Measurements from ENCODE around the gene IFI16. TPM values are rescaled to one million over a fixed set of nuclear protein-coding genes. Genes with fewer than 3 reads are reported as not detected.

The IFI16 gene
- total RNA-seq, 1 experiment from 2014 or later, result 31.3 TPM

GRCh38 chr1:159091180-159091560, 81.5 kb downstream of the IFI16 start:
- no peaks in the 10 kb centered on the region for H3K79me2 ChIP-seq (ENCODE audit: low read depth)
- H3K4me1 ChIP-seq (replicated peaks; ENCODE audit: insufficient read depth), result no peaks in the 10 kb centered on the region
- no peak overlapping the region for H3K27ac ChIP-seq
- intact Hi-C loops (cut with micrococcal nuclease; ENCODE audit: unreplicated experiment), result no loop called here
- no TSS peak for BruUV-seq (replicated peaks)
- H3K36me3 ChIP-seq (ENCODE audit: low read depth), result no peaks in the 10 kb centered on the region
- no peaks in the 10 kb centered on the region for H3K9me2 ChIP-seq (ENCODE audit: insufficient read depth)
- DNase-seq, result no peak
- no peak overlapping the region for H3K4me3 ChIP-seq
- POLR2A ChIA-PET (ENCODE audit: unreplicated experiment), result no interaction called here
- no peaks in the 10 kb centered on the region for H4K20me1 ChIP-seq (ENCODE audit: insufficient read depth)
- H3K4me2 ChIP-seq, result no peak overlapping the region
- no peaks in the 10 kb centered on the region for H3F3A ChIP-seq (ENCODE audit: insufficient read depth, low read depth)
- no peak overlapping the region for H2AFZ ChIP-seq
- H3K9me3 ChIP-seq (ENCODE audit: insufficient read depth, low read depth), result no peaks in the 10 kb centered on the region
- no peak for TF ChIP-seq EZH2 (IDR thresholded peaks at IDR 0.05; ENCODE audit: low read depth)
- TF ChIP-seq CTCF (conservative IDR thresholded peaks at IDR 0.05), result no peak
- 0 out of 2 replicates have a peak, but pooled peaks cover 4% of the 10 kb centered on the region for H3K27me3 ChIP-seq (ENCODE audit: insufficient read depth, low read depth)
- CTCF ChIA-PET, result no interaction called here

GRCh38 chr1:159091607-159092031, 81.9 kb downstream of the IFI16 start:
- H3K4me1 ChIP-seq (replicated peaks; ENCODE audit: insufficient read depth), result no peaks in the 10 kb centered on the region
- TF ChIP-seq CTCF (conservative IDR thresholded peaks at IDR 0.05) (no peak), EZH2 (IDR thresholded peaks at IDR 0.05; ENCODE audit: low read depth) (no peak)

GRCh38 chr1:159092036-159092760, 82.5 kb downstream of the IFI16 start:
- ChIA-PET CTCF (no interaction called here), POLR2A (ENCODE audit: unreplicated experiment) (no interaction called here)
- BruUV-seq (replicated peaks), result no TSS peak
- TF ChIP-seq CTCF (conservative IDR thresholded peaks at IDR 0.05) (no peak), EZH2 (IDR thresholded peaks at IDR 0.05; ENCODE audit: low read depth) (no peak)
- Histone ChIP-seq H3K4me3 (no peak overlapping the region), H3K9me3 (ENCODE audit: insufficient read depth, low read depth) (no peaks in the 10 kb centered on the region), H3K27me3 (ENCODE audit: insufficient read depth, low read depth) (0 out of 2 replicates have a peak, but pooled peaks cover 5% of the 10 kb centered on the region), H3K9me2 (ENCODE audit: insufficient read depth) (no peaks in the 10 kb centered on the region), H2AFZ (no peak overlapping the region), H3K36me3 (ENCODE audit: low read depth) (no peaks in the 10 kb centered on the region), H3K27ac (no peak overlapping the region), H4K20me1 (ENCODE audit: insufficient read depth) (no peaks in the 10 kb centered on the region), H3K4me1 (replicated peaks; ENCODE audit: insufficient read depth) (no peaks in the 10 kb centered on the region), H3K79me2 (ENCODE audit: low read depth) (no peaks in the 10 kb centered on the region), H3K4me2 (no peak overlapping the region), H3F3A (ENCODE audit: insufficient read depth, low read depth) (no peaks in the 10 kb centered on the region)
- intact Hi-C loops (cut with micrococcal nuclease; ENCODE audit: unreplicated experiment), result no loop called here
- DNase-seq, result no peak

More at GRCh38 chr1:159091607-159092031, 81.9 kb downstream of the IFI16 start:
- H3K4me2 ChIP-seq, result no peak overlapping the region
- no TSS peak for BruUV-seq (replicated peaks)
- no peaks in the 10 kb centered on the region for H3F3A ChIP-seq (ENCODE audit: insufficient read depth, low read depth)
- H3K27me3 ChIP-seq (ENCODE audit: insufficient read depth, low read depth), result 0 out of 2 replicates have a peak, but pooled peaks cover 4% of the 10 kb centered on the region
- CTCF ChIA-PET, result no interaction called here
- H3K4me3 ChIP-seq, result no peak overlapping the region
- no peaks in the 10 kb centered on the region for H4K20me1 ChIP-seq (ENCODE audit: insufficient read depth)
- intact Hi-C loops (cut with micrococcal nuclease; ENCODE audit: unreplicated experiment), result no loop called here
- POLR2A ChIA-PET (ENCODE audit: unreplicated experiment), result no interaction called here
- H2AFZ ChIP-seq, result no peak overlapping the region
- no peaks in the 10 kb centered on the region for H3K79me2 ChIP-seq (ENCODE audit: low read depth)
- H3K27ac ChIP-seq, result no peak overlapping the region
- no peaks in the 10 kb centered on the region for H3K9me2 ChIP-seq (ENCODE audit: insufficient read depth)
- no peak for DNase-seq
- H3K9me3 ChIP-seq (ENCODE audit: insufficient read depth, low read depth), result no peaks in the 10 kb centered on the region
- no peaks in the 10 kb centered on the region for H3K36me3 ChIP-seq (ENCODE audit: low read depth)

Data from PC-9 (cell line).